Hepatocyte (in vitro differentiated cells): ENCODE measurements around the gene TUBD1. TPM values are rescaled to one million over a fixed set of nuclear protein-coding genes. Genes with fewer than 3 reads are reported as not detected.

Experiments
- DNase-seq: peaks from one replicate; pipeline ENCODE4 v3.0.0-alpha.2; 2016; ENCODE audit warnings: low spot score
- H2AFZ ChIP-seq: fragments of 200-600 bp; sonication (generic); 2 replicates; pipeline ENCODE4 v1.6.0; 2016; ENCODE audit warnings: antibody characterized with exemption, mild to moderate bottlenecking
- H3K27ac ChIP-seq: fragments of 200-600 bp; sonication (generic); 2 replicates; pipeline ENCODE4 v1.5.1; 2016; ENCODE audit warnings: mild to moderate bottlenecking
- H3K27me3 ChIP-seq: fragments of 200-600 bp; sonication (generic); 2 replicates; pipeline ENCODE4 v1.6.1; 2016
- H3K36me3 ChIP-seq: fragments of 200-600 bp; sonication (generic); replicated peaks from 2 replicates; pipeline ENCODE4 v1.5.1; 2016; ENCODE audit warnings: low read depth; ENCODE audit not compliant: insufficient read depth
- H3K4me1 ChIP-seq: fragments of 200-600 bp; sonication (generic); 2 replicates; pipeline ENCODE4 v1.5.1; 2016; ENCODE audit warnings: mild to moderate bottlenecking, moderate library complexity; ENCODE audit not compliant: insufficient read depth
- H3K4me2 ChIP-seq: fragments of 200-600 bp; sonication (generic); 2 replicates; pipeline ENCODE4 v1.6.0; 2016
- H3K4me3 ChIP-seq: fragments of 200-600 bp; sonication (generic); 2 replicates; pipeline ENCODE4 v1.5.1; 2016; ENCODE audit warnings: mild to moderate bottlenecking
- H3K79me2 ChIP-seq: fragments of 200-600 bp; sonication (generic); 2 replicates; pipeline ENCODE4 v1.6.0; 2017; ENCODE audit warnings: mild to moderate bottlenecking
- H3K9me2 ChIP-seq: fragments of 200-600 bp; sonication (generic); replicated peaks from 2 replicates; pipeline ENCODE4 v1.6.0; 2017; ENCODE audit warnings: mild to moderate bottlenecking; ENCODE audit not compliant: insufficient read depth
- H3K9me3 ChIP-seq: fragments of 200-600 bp; sonication (generic); 2 replicates; pipeline ENCODE4 v1.5.1; 2016; ENCODE audit warnings: low read depth, mild to moderate bottlenecking
- H4K20me1 ChIP-seq: fragments of 200-600 bp; sonication (generic); 2 replicates; pipeline ENCODE4 v1.6.0; 2016; ENCODE audit warnings: mild to moderate bottlenecking; ENCODE audit not compliant: insufficient read depth, poor library complexity, severe bottlenecking
- EZH2 ChIP-seq: fragments of 200-600 bp; sonication (generic); IDR thresholded peaks from 2 replicates; pipeline ENCODE4 v1.6.1; 2016; ENCODE audit warnings: antibody characterized with exemption, mild to moderate bottlenecking, borderline replicate concordance
- EZH2phosphoT487 ChIP-seq: fragments of 200-600 bp; sonication (generic); IDR thresholded peaks from one replicate; pipeline ENCODE4 v1.6.1; 2018; ENCODE audit warnings: antibody characterized with exemption, mild to moderate bottlenecking, low read depth, moderate library complexity; ENCODE audit not compliant: unreplicated experiment, severe bottlenecking
- WGBS: methylation state at CpG from one replicate; pipeline ENCODE4 v1.1.6; 2016; ENCODE audit warnings: low lambda C conversion rate; ENCODE audit errors: missing lambda C conversion rate; 5-methylcytosine and 5-hydroxymethylcytosine counted together
- polyA plus RNA-seq: library from polyadenylated mRNA; unstranded; fragments of >200 nt; fragmentation: Nextera tagmentation; extraction: Ambion mirVana; gene quantifications from 2 replicates; pipeline ENCODE4 v1.2.1, GENCODE V29; 2016
- total RNA-seq: library from RNA; depleted of rRNA; stranded (reverse); fragments of >200 nt; gene quantifications from 2 replicates; pipeline ENCODE4 v1.2.3, GENCODE V29; 2014
- TF ChIP-seq, protein P1 (sequence below): fragments of 200-600 bp; sonication (generic); IDR thresholded peaks from 2 replicates; pipeline ENCODE4 v1.5.1; 2016; ENCODE audit warnings: antibody characterized with exemption, mild to moderate bottlenecking; ENCODE audit not compliant: poor library complexity

Gene TUBD1
- total and polyA plus RNA-seq, 2 experiments from 2014 or later: 11.8 to 12.0 TPM

DNA sequence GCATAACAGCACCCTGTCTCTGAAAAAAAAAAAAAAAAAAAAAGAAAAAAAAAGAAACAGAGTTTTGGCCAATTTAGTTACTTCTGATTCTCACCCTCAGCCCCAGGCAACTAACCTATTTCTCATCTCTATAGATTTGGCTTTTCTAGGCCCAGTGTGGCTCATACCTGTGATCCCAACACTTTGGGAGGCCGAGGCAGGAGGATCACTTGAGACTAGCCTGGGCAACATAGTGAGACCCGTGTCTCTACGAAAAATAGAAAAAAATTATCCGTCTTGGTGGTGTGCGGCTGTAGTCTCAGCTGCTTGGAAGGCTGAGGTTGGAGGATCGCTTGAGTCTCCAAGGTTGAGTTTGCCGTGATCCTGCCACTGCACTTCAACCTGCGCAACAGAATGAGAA is 8.9 kb upstream of the TUBD1 start:
- H4K20me1 ChIP-seq: peaks cover 22% of the 10 kb centered on the region
- H3K4me1 ChIP-seq: no peaks in the 10 kb centered on the region
- H3K9me3 ChIP-seq: no peaks in the 10 kb centered on the region
- H3K36me3 ChIP-seq: no peaks in the 10 kb centered on the region
- no peak for DNase-seq
- no peak overlapping the region for H3K27ac ChIP-seq
- WGBS: 99% methylated on average over 8 of the region's 8 CpGs
- H3K9me2 ChIP-seq: no peaks in the 10 kb centered on the region
- no peak overlapping the region for H3K4me3 ChIP-seq
- H3K79me2 ChIP-seq: peaks cover 98% of the 10 kb centered on the region
- no peak overlapping the region for H3K4me2 ChIP-seq
- H3K27me3 ChIP-seq: no peaks in the 10 kb centered on the region
- no peak for TF ChIP-seq EZH2phosphoT487
- no peak overlapping the region for H2AFZ ChIP-seq

DNA sequence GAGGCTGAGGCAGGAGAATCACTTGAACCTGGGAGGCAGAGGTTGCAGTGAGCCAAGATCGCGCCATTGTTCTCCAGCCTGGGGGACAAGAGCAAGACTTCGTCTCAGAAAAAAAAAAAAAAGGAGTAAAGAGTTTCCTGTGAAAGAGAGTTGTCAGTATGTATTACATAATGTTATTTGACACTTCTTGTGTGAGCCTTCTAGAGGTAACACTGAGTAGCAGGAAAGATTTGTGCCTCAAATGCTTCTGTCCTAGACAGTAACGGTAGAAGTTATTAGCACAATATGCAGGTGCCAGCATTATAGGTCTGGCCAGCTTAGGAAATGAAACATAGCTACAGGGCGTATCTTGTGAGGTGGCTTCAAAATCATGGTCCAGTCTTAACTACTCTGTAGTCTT is 6.4 kb upstream of the TUBD1 start:
- Histone ChIP-seq H4K20me1 (peaks cover 27% of the 10 kb centered on the region), H3K27me3 (no peaks in the 10 kb centered on the region), H3K79me2 (peaks cover 98% of the 10 kb centered on the region), H3K36me3 (no peaks in the 10 kb centered on the region), H3K4me2 (no peak overlapping the region), H3K27ac (no peak overlapping the region), H3K4me3 (no peak overlapping the region), H3K9me3 (no peaks in the 10 kb centered on the region), H3K9me2 (no peaks in the 10 kb centered on the region), H3K4me1 (peaks cover 7% of the 10 kb centered on the region), H2AFZ (no peak overlapping the region)
- no peak for DNase-seq
- TF ChIP-seq EZH2phosphoT487 (no peak), EZH2 (no peak)
- TF ChIP-seq, protein P1, sequence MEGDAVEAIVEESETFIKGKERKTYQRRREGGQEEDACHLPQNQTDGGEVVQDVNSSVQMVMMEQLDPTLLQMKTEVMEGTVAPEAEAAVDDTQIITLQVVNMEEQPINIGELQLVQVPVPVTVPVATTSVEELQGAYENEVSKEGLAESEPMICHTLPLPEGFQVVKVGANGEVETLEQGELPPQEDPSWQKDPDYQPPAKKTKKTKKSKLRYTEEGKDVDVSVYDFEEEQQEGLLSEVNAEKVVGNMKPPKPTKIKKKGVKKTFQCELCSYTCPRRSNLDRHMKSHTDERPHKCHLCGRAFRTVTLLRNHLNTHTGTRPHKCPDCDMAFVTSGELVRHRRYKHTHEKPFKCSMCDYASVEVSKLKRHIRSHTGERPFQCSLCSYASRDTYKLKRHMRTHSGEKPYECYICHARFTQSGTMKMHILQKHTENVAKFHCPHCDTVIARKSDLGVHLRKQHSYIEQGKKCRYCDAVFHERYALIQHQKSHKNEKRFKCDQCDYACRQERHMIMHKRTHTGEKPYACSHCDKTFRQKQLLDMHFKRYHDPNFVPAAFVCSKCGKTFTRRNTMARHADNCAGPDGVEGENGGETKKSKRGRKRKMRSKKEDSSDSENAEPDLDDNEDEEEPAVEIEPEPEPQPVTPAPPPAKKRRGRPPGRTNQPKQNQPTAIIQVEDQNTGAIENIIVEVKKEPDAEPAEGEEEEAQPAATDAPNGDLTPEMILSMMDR: no peak
- WGBS: 93% methylated on average over 5 of the region's 5 CpGs

DNA sequence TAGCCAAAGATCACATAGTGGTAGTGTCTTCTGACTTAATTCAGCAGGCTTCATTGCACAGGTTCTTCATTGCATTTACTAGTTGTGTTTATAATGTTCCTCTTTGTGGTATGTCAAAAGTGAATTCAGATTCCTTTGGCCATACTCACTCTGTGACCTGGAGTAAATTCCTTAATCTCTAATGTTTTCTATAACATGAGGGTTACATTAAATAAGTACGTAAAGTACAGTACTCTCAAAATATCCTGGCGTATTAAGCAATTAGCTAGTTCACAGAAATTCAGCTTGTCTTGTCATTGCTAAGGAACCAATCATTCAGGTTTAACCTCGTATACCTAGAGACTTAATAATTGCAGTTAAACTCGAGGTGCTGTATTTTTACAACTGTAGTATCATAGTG is 4.3 kb upstream of the TUBD1 start:
- no peak for TF ChIP-seq EZH2
- no peak for TF ChIP-seq EZH2phosphoT487
- TF ChIP-seq, protein P1: no peak
- peaks cover 87% of the 10 kb centered on the region for H3K79me2 ChIP-seq
- no peak for DNase-seq
- no peak overlapping the region for H3K27ac ChIP-seq
- no peak overlapping the region for H2AFZ ChIP-seq
- no peak overlapping the region for H3K4me3 ChIP-seq
- no peaks in the 10 kb centered on the region for H3K9me2 ChIP-seq
- H4K20me1 ChIP-seq: peaks cover 24% of the 10 kb centered on the region
- H3K36me3 ChIP-seq: no peaks in the 10 kb centered on the region
- no peak overlapping the region for H3K4me2 ChIP-seq
- WGBS: 87% methylated on average over 4 of the region's 4 CpGs
- H3K4me1 ChIP-seq: peaks cover 9% of the 10 kb centered on the region
- H3K9me3 ChIP-seq: no peaks in the 10 kb centered on the region
- no peaks in the 10 kb centered on the region for H3K27me3 ChIP-seq

DNA sequence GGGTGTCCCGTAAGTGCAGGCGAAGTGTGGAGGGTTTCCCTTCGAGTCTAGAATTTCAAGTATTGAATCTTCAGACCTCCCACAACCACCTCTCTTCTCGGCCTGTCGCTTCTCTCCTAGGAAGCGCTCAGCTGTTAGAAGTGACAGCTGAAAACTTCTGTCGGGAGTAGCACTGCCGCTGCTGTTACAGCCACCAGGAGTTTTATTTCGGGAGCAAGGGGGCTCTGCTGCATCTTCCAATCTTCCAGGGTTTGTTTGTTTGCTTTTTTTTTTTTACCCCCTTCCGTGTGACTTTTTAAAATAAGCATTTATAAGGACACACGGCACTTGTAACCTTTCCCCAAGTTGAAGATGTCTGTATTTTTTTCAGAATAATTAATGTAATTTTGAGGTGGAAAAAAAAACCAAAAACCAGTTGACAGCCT is 945 bp upstream of the TUBD1 start:
- Histone ChIP-seq H3K79me2 (peaks cover 76% of the 10 kb centered on the region), H3K27ac (peak overlapping the region; percentile 77), H3K27me3 (no peaks in the 10 kb centered on the region), H3K9me2 (no peaks in the 10 kb centered on the region), H2AFZ (peak overlapping the region; percentile 64), H3K9me3 (no peaks in the 10 kb centered on the region), H3K4me3 (peak overlapping the region; percentile 21), H4K20me1 (peaks cover 21% of the 10 kb centered on the region), H3K4me2 (peak overlapping the region; percentile 95), H3K4me1 (peaks cover 15% of the 10 kb centered on the region), H3K36me3 (no peaks in the 10 kb centered on the region)
- 4% methylated on average over 11 of the region's 11 CpGs for WGBS
- DNase-seq: no peak
- TF ChIP-seq EZH2: no peak
- TF ChIP-seq, protein P1: no peak
- no peak for TF ChIP-seq EZH2phosphoT487
